Stimulated activated CD8-positive, alpha-beta memory T cell treated with anti-CD3 and anti-CD28 coated beads, Interleukin-4, amount 100 ng/mL, for 4 hours (primary cell): Measurements from ENCODE around the gene SLC2A14.

Experiments used
- DNase-seq, 2 donors: peaks; one replicate each; pipeline ENCODE4 v3.0.0-alpha.2; 2020; ENCODE audit warnings: low read depth in 2 of 2, low spot score in 1 of 2

The SLC2A14 gene

GRCh38 chr12:7769999-7770398, 102.7 kb downstream of the SLC2A14 start:
- DNase-seq: no peak
